ENCODE data around the gene DDAH1. TPM values are rescaled to one million over a fixed set of nuclear protein-coding genes. Genes with fewer than 3 reads are reported as not detected.
A peak's percentile ranks its signal among the peaks of the same experiment; 100 is the strongest.

The DDAH1 gene
- total RNA-seq, 1 donor from 2014 or later, result 16.3 TPM

DNA sequence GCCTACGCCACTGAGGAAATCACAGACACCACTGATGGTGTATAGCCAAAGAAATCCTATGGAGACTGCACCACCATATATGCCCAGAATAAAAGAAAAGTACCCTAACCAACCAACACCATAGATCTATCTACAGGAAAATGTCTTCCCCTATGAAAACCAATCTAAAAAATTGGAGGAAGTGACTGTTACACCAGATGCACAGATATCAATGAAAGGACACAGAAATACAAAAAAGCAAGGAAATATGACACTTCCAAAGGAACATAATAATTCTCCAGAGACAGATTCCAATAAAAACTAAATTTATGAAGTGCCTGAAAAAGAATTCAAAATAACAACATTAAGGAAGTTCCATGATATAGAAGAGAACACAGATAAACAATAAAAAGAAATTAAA is 131.8 kb downstream of the DDAH1 start:
- DNase-seq (ENCODE audit: low read depth), result no peak

GRCh38 chr1:85332575-85332974 is 132.4 kb downstream of the DDAH1 start:
- no peak for DNase-seq (ENCODE audit: low read depth)

DNA sequence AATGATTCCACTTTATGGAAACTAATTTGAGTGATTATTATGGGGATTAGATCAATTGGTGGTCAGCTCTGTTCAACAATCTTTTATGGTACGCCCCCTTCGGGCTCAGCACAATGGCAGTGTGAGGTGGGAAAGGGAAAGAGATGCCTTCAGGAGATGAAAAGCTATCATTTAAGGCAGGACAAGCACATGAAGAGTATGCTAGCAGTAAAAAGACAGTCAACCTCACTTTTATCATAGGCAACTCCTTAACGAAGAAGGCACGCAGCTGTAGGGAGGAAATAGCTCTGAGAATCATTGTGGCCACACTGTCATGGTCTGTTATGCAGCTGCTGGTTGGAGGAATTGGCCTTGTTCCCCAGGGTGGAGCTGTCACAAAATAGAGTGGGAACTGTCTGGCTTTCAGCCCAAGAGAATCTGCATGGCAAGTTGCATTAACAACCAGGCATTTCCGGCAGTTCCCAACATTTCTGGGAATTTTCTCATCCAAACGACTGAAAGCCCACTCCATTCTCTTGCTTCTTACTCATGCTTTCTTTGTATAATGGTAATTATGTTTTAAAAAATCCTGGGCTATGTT is 134.2 kb downstream of the DDAH1 start:
- peak; percentile 98 for DNase-seq (ENCODE audit: low read depth)

- DNase-seq (ENCODE audit: low read depth), result peak; percentile 87
These were observed 134.7 kb downstream of the DDAH1 start for GRCh38 chr1:85330214-85330631.

DNA sequence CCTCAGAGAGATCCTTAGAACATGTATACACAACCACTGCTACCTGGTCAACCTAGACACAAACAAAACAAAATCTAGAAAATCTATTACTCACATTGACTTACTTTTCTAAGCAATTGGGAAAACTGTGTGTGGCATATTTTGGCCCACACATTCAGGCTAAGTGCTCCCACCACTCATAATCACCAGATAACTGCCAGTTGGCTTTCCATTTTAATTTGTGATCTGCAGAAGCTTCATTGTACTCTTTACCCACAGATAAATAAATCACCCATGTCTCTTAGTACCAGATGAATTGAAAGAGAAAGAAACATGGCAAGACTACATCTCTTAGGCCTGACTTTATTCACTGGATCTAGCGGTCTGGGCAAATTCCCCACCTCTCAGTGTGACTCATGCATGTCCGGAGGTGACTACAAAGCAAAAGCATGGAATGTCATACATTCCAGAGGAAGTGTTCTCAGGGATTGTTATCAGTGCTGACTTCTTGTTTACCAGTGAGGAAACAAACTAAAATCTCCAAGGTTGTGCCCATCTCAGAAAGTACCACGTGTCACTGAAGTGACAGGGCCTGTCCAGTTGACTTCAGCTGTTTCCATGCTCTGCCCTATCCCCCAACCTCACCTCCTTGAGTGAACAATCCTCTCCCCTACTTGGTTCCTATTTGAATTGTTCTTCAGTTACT is 136.1 kb downstream of the DDAH1 start:
- DNase-seq (ENCODE audit: low read depth), result peak; percentile 79

- DNase-seq (ENCODE audit: low read depth), result no peak
These were observed 137.2 kb downstream of the DDAH1 start for GRCh38 chr1:85327759-85328158.

DNA sequence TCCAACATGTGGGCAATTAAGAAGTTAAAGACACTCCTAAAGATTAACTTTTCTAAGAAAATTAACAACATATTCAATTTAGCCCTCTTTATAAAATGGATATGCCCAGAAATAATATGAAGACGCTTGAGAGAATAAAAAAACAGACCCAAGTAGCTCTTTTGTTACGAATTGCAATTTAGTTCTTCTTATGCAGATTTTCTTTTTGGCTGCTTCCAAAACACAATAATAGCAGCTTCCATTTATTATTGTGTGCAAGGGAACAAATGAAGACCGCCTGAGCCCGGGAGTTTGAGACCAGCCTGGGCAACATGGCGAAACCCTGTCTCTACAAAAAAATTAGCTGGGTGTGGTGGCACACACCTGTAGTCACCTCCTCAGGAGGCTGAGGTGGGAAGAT is 138.1 kb downstream of the DDAH1 start:
- DNase-seq (ENCODE audit: low read depth), result no peak

DNA sequence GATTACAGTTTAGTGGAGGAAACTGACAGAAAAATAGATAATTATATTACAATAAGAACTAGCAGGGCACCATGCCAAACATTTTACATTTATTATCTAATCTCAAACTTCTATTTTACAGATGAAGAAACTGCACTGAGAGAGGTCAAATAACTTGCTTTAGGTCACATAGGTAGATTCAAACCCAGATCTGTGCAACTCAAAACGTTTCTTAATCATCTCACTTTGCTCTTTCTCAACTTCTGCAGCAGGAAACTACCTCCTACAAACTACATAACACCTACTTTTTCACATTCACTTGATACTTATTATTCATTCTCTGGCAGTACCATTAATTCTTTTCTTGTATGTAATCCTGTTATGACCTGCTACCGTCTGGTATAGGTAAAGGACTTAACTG is 138.6 kb downstream of the DDAH1 start:
- no peak for DNase-seq (ENCODE audit: low read depth)

- DNase-seq (ENCODE audit: low read depth), result no peak
These were observed 139.0 kb downstream of the DDAH1 start for GRCh38 chr1:85325920-85326319.

DNA sequence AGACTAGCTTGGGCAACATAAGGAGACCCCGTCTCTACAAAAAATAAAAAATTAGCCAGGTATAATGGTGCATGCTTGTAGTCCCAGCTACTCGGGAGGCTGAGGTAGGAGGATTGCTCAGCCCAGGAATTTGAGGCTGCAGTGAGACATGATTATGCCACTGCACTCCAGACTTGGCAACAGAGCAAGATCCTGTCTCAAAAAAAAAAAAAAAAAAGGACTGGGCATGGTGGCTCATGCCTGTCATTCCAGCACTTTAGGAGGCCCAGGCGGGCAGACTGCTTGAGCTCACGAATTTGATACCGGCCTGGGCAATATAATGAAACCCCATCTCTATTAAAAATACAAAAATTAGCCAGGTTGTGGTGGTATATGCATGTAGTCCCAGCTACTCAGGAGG is 141.2 kb downstream of the DDAH1 start:
- no peak for DNase-seq (ENCODE audit: low read depth)

DNA sequence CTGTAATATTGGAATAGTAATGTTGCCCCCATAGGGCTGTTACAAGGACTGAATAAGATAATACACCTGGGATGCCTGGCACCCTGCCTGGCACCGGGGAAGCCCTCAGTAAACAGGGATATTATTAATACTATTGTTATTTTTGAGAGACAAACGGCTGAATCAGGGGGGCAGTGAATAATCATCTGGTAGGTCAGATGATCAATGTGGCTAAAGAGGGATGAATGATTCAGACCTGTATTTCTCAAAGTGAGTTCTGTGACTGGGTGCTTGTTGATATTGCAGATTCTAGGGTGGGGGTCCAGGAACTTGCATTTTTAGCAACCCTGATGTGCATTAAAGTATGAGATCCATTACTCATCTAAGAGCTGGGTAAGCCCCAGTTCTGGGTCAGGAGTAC is 142.3 kb downstream of the DDAH1 start:
- DNase-seq (ENCODE audit: low read depth), result no peak

DNA sequence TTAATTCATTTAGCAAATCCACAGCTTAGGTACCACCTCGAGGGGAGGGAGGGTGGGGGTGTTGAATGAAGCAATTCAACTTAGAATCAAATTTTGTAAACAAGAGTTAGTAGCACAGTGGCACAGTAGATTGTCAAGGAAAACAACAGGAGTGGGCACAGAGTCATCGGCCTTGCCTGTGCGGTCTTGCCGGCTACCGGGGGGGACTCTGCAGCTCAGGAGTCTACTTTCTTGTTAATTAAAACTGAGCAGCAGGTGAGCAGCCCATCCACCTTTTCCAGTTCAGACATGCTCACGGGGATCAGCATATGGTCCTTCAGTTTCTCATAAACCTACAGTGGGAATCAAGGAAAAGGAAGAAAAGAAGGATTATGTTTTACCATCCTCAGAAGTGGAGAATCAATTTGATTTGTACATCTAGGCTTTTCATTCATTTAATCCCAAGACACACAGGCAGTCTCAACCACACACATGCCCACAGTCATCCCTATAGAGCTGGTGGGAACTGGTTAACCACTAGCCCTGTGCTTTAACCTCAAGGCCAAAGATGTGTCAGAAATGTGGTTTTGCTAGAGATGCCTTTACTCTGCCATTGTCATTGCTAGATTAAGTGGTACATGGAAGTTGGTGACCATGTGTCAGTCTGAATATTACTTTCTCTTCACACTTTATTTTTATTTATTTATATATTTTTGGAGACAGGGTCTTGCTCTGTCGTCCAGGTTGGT is 143.6 kb downstream of the DDAH1 start:
- DNase-seq (ENCODE audit: low read depth), result peak; percentile 91

- DNase-seq (ENCODE audit: low read depth), result no peak
These were observed 144.4 kb downstream of the DDAH1 start for GRCh38 chr1:85320371-85321131.

GRCh38 chr1:85319931-85320330 is 145.0 kb downstream of the DDAH1 start:
- no peak for DNase-seq (ENCODE audit: low read depth)

- DNase-seq (ENCODE audit: low read depth), result no peak
These were observed 145.5 kb downstream of the DDAH1 start for GRCh38 chr1:85319491-85319890.

DNA sequence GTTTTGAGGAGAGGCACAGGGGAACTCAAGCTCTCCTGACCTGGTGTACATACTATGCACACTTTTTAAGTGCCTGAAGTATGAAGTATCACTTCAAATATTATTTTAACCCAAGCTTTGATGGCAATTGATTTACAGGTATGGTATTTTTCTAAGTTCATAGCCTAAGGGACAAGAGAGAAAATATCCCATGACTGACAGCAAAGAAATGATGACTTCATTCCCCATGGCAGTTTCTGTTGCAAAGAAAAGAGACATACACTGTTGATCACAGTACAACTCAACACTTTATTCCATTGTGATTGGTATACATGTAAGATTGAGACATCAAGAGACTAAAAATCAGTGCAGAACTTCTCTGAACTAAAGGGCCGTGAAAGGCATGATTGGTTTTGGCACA is 146.7 kb downstream of the DDAH1 start:
- DNase-seq (ENCODE audit: low read depth), result no peak

DNA sequence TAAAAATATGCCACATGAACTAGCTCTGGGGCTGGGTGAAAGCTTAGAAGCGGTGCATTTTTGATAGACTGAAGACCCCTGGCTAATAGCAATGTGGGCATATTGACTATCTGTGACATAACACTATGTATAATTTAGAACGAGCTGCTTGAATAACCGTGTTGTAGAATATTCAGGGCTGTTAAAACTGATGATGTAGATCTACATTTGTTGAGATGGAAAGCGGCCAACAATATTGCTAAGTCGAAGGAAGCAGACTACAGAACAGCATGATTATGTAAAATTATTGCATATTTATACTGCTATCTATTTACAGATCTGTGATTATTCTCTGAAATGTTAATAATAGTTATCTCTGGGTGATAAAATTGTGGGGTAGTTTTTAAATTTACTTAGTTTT is 147.4 kb downstream of the DDAH1 start:
- DNase-seq (ENCODE audit: low read depth), result no peak

- no peak for DNase-seq (ENCODE audit: low read depth)
These were observed 148.6 kb downstream of the DDAH1 start for GRCh38 chr1:85316321-85316720.

- DNase-seq (ENCODE audit: low read depth), result no peak
These were observed 149.2 kb downstream of the DDAH1 start for GRCh38 chr1:85315789-85316188.

- no peak for DNase-seq (ENCODE audit: low read depth)
These were observed 150.2 kb downstream of the DDAH1 start for GRCh38 chr1:85314726-85315125.

DNA sequence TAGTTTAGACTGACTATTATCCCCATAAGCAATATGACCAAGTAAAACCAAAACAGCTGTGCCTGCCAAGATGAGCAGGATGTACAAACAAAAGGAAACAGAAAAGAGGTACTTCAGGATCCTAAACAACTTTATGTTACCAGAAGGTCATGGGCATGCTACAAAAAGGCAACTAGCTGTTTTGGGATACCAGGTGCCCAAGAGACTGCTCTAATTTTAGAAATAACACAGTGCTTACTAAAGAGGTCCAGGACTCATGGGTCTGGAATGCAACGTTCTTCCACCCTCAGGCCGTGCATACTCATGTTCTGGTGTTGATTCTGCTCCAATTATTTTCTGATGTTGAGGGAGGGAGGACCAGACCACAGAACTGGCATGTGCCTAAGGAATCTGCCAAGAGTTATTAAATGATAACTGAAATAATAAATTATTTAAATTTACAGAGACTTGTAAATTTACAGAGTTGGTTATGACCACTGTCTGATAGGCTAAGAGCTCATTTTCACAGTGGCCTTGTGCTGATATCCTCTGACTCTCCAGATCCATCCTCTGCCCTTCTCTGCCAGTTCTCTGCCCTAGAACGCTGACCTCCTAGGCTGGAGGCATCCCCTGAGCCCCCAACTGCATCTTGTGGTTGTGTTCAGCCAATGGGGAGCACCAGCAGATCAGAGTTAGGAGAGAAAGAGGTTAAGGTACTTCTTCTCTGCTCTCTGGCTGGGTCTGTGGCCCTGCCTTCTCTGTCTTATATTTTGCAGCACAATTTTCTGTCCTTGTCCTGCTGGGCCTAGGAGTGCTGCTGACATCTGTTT is 150.9 kb downstream of the DDAH1 start:
- DNase-seq (ENCODE audit: low read depth), result peak; percentile 91
